Measurements from ENCODE around the gene NALCN. TPM values are rescaled to one million over a fixed set of nuclear protein-coding genes. Genes with fewer than 3 reads are reported as not detected.

NALCN gene
- 1.1 TPM for polyA plus RNA-seq (2013, experiment 1 of 2)
- polyA plus RNA-seq (2013, experiment 2 of 2) = 1.2 TPM

- peak within 1 kb of the TSS; percentile 100 for H3K4me2 ChIP-seq (ENCODE audit: low read length, poor library complexity, severe bottlenecking)
- no peaks in the 10 kb centered on the region for H3K27me3 ChIP-seq (ENCODE audit: control insufficient read depth in 1 of 2, insufficient read depth in 1 of 2, low read length in 2 of 2)
- no peak within 1 kb of the TSS for H2AK5ac ChIP-seq (ENCODE audit: low read length, severe bottlenecking)
- H3K79me1 ChIP-seq (replicated peaks; ENCODE audit: low read length, poor library complexity, severe bottlenecking) = no peaks in the 10 kb centered on the region
- peaks cover 12% of the 10 kb centered on the region for H3K4me1 ChIP-seq (ENCODE audit: control insufficient read depth, insufficient read depth, low read depth, low read length)
- no peak within 1 kb of the TSS for H3K14ac ChIP-seq (ENCODE audit: low read length in 2 of 2)
- peak within 1 kb of the TSS in 1 of 2 experiments; percentile 9 for H3K4ac ChIP-seq (ENCODE audit: low read depth in 1 of 2, low read length in 2 of 2)
- H3K9ac ChIP-seq (ENCODE audit: low read length) = peak within 1 kb of the TSS; percentile 63
- peak within 1 kb of the TSS; percentile 90 for H4K91ac ChIP-seq (ENCODE audit: low read length)
- H2BK15ac ChIP-seq (ENCODE audit: low read depth, poor library complexity, severe bottlenecking) = peak within 1 kb of the TSS; percentile 16
- peak within 1 kb of the TSS; percentile 59 for H2AFZ ChIP-seq (ENCODE audit: low read depth, low read length)
- H2BK5ac ChIP-seq (ENCODE audit: low read depth, low read length, poor library complexity, severe bottlenecking) = no peak within 1 kb of the TSS
- H4K8ac ChIP-seq (ENCODE audit: low read length) = peak within 1 kb of the TSS; percentile 41
- H2BK120ac ChIP-seq (ENCODE audit: low read depth, low read length) = no peak within 1 kb of the TSS
- H3K23ac ChIP-seq (ENCODE audit: low read length in 2 of 2) = peak within 1 kb of the TSS in 1 of 2 experiments; percentile 23
- no peaks in the 10 kb centered on the region for H3K9me3 ChIP-seq (ENCODE audit: control insufficient read depth, low read length)
- DNase-seq = peak; percentile 30
- H3K18ac ChIP-seq (ENCODE audit: low read depth in 1 of 2, low read length in 2 of 2) = peak within 1 kb of the TSS; percentile 79 to 89
- no peak within 1 kb of the TSS for H3K27ac ChIP-seq (ENCODE audit: low read length, poor library complexity, severe bottlenecking)
- H2BK12ac ChIP-seq (ENCODE audit: low read length in 2 of 2) = peak within 1 kb of the TSS in 1 of 2 experiments; percentile 78
- no peaks in the 10 kb centered on the region for H3K36me3 ChIP-seq (ENCODE audit: control insufficient read depth in 1 of 2, insufficient read depth in 2 of 2, low read depth in 1 of 2, low read length in 2 of 2)
- H3K4me3 ChIP-seq (ENCODE audit: insufficient read depth in 1 of 2, low read depth in 1 of 2, low read length in 2 of 2) = peak within 1 kb of the TSS; percentile 73 to 82
- WGBS = 5% methylated on average over 53 of the region's 85 CpGs
Measured at GRCh38 chr13:101416181-101417042, at the start of gene NALCN. NALCN (minus strand) TSS chr13:101416508; CDS start chr13:101399126, 17,382 bp downstream.

- Histone ChIP-seq H2BK15ac (ENCODE audit: low read depth, poor library complexity, severe bottlenecking) (no peak overlapping the region), H2BK5ac (ENCODE audit: low read depth, low read length, poor library complexity, severe bottlenecking) (no peak overlapping the region), H3K36me3 (ENCODE audit: control insufficient read depth in 1 of 2, insufficient read depth in 2 of 2, low read depth in 1 of 2, low read length in 2 of 2) (peaks cover 0 to 1% of the 10 kb centered on the region in 2 experiments), H2AFZ (ENCODE audit: low read depth, low read length) (no peak overlapping the region), H3K79me1 (replicated peaks; ENCODE audit: low read length, poor library complexity, severe bottlenecking) (no peaks in the 10 kb centered on the region), H3K27me3 (ENCODE audit: control insufficient read depth in 1 of 2, insufficient read depth in 1 of 2, low read length in 2 of 2) (no peaks in the 10 kb centered on the region), H3K23ac (ENCODE audit: low read length in 2 of 2) (no peak overlapping the region), H3K4ac (ENCODE audit: low read depth in 1 of 2, low read length in 2 of 2) (no peak overlapping the region), H2BK12ac (ENCODE audit: low read length in 2 of 2) (no peak overlapping the region), H3K4me3 (ENCODE audit: insufficient read depth in 1 of 2, low read depth in 1 of 2, low read length in 2 of 2) (peak overlapping the region in 1 of 2 experiments; percentile 13), H3K4me2 (ENCODE audit: low read length, poor library complexity, severe bottlenecking) (no peak overlapping the region), H3K4me1 (ENCODE audit: control insufficient read depth, insufficient read depth, low read depth, low read length) (no peaks in the 10 kb centered on the region), H2BK120ac (ENCODE audit: low read depth, low read length) (no peak overlapping the region), H3K9me3 (ENCODE audit: control insufficient read depth, low read length) (no peaks in the 10 kb centered on the region), H4K8ac (ENCODE audit: low read length) (no peak overlapping the region), H3K27ac (ENCODE audit: low read length, poor library complexity, severe bottlenecking) (no peak overlapping the region), H3K14ac (ENCODE audit: low read length in 2 of 2) (no peak overlapping the region), H2AK5ac (ENCODE audit: low read length, severe bottlenecking) (no peak overlapping the region), H4K91ac (ENCODE audit: low read length) (no peak overlapping the region), H3K18ac (ENCODE audit: low read depth in 1 of 2, low read length in 2 of 2) (no peak overlapping the region), H3K9ac (ENCODE audit: low read length) (no peak overlapping the region)
- 62% methylated on average over 3 of the region's 3 CpGs for WGBS
- DNase-seq = no peak
Measured at GRCh38 chr13:101465877-101466276, 49.6 kb upstream of the NALCN start.

GRCh38 chr13:101457176-101457575, 40.9 kb upstream of the NALCN start:
- H3K23ac ChIP-seq (ENCODE audit: low read length in 2 of 2) = no peak overlapping the region
- H3K4me1 ChIP-seq (ENCODE audit: control insufficient read depth, insufficient read depth, low read depth, low read length) = peaks cover 14% of the 10 kb centered on the region
- H2AK5ac ChIP-seq (ENCODE audit: low read length, severe bottlenecking) = no peak overlapping the region
- H3K14ac ChIP-seq (ENCODE audit: low read length in 2 of 2) = no peak overlapping the region
- no peak overlapping the region for H4K91ac ChIP-seq (ENCODE audit: low read length)
- no peaks in the 10 kb centered on the region for H3K79me1 ChIP-seq (replicated peaks; ENCODE audit: low read length, poor library complexity, severe bottlenecking)
- no peak overlapping the region for H3K9ac ChIP-seq (ENCODE audit: low read length)
- no peak overlapping the region for H2BK12ac ChIP-seq (ENCODE audit: low read length in 2 of 2)
- no peaks in the 10 kb centered on the region for H3K9me3 ChIP-seq (ENCODE audit: control insufficient read depth, low read length)
- no peak overlapping the region for H3K4me2 ChIP-seq (ENCODE audit: low read length, poor library complexity, severe bottlenecking)
- H3K4me3 ChIP-seq (ENCODE audit: insufficient read depth in 1 of 2, low read depth in 1 of 2, low read length in 2 of 2) = peak overlapping the region in 1 of 2 experiments; percentile 40
- H2BK120ac ChIP-seq (ENCODE audit: low read depth, low read length) = no peak overlapping the region
- no peak overlapping the region for H2BK15ac ChIP-seq (ENCODE audit: low read depth, poor library complexity, severe bottlenecking)
- H2AFZ ChIP-seq (ENCODE audit: low read depth, low read length) = no peak overlapping the region
- H4K8ac ChIP-seq (ENCODE audit: low read length) = no peak overlapping the region
- H3K27me3 ChIP-seq (ENCODE audit: control insufficient read depth in 1 of 2, insufficient read depth in 1 of 2, low read length in 2 of 2) = no peaks in the 10 kb centered on the region
- H3K36me3 ChIP-seq (ENCODE audit: control insufficient read depth in 1 of 2, insufficient read depth in 2 of 2, low read depth in 1 of 2, low read length in 2 of 2) = peaks cover 0 to 12% of the 10 kb centered on the region in 2 experiments
- no peak overlapping the region for H2BK5ac ChIP-seq (ENCODE audit: low read depth, low read length, poor library complexity, severe bottlenecking)
- peak overlapping the region in 1 of 2 experiments; percentile 5 for H3K18ac ChIP-seq (ENCODE audit: low read depth in 1 of 2, low read length in 2 of 2)
- DNase-seq = no peak
- WGBS = no CpG with 5 or more reads among the region's 2 CpGs
- H3K27ac ChIP-seq (ENCODE audit: low read length, poor library complexity, severe bottlenecking) = no peak overlapping the region
- no peak overlapping the region for H3K4ac ChIP-seq (ENCODE audit: low read depth in 1 of 2, low read length in 2 of 2)

GRCh38 chr13:101455863-101456262, 39.6 kb upstream of the NALCN start:
- whole genome bisulfite sequencing = 0% methylated on average over 1 of the region's 3 CpGs
- Histone ChIP-seq H3K79me1 (replicated peaks; ENCODE audit: low read length, poor library complexity, severe bottlenecking) (no peaks in the 10 kb centered on the region), H2BK120ac (ENCODE audit: low read depth, low read length) (no peak overlapping the region), H2AFZ (ENCODE audit: low read depth, low read length) (no peak overlapping the region), H2AK5ac (ENCODE audit: low read length, severe bottlenecking) (peak overlapping the region; percentile 68), H3K9me3 (ENCODE audit: control insufficient read depth, low read length) (no peaks in the 10 kb centered on the region), H3K18ac (ENCODE audit: low read depth in 1 of 2, low read length in 2 of 2) (peak overlapping the region in 1 of 2 experiments; percentile 79), H3K9ac (ENCODE audit: low read length) (peak overlapping the region; percentile 63), H2BK12ac (ENCODE audit: low read length in 2 of 2) (peak overlapping the region in 1 of 2 experiments; percentile 66), H4K8ac (ENCODE audit: low read length) (no peak overlapping the region), H3K14ac (ENCODE audit: low read length in 2 of 2) (no peak overlapping the region), H3K36me3 (ENCODE audit: control insufficient read depth in 1 of 2, insufficient read depth in 2 of 2, low read depth in 1 of 2, low read length in 2 of 2) (peaks cover 0 to 10% of the 10 kb centered on the region in 2 experiments), H2BK5ac (ENCODE audit: low read depth, low read length, poor library complexity, severe bottlenecking) (no peak overlapping the region), H3K23ac (ENCODE audit: low read length in 2 of 2) (no peak overlapping the region), H3K4ac (ENCODE audit: low read depth in 1 of 2, low read length in 2 of 2) (no peak overlapping the region), H3K4me3 (ENCODE audit: insufficient read depth in 1 of 2, low read depth in 1 of 2, low read length in 2 of 2) (peak overlapping the region in 1 of 2 experiments; percentile 42), H3K4me2 (ENCODE audit: low read length, poor library complexity, severe bottlenecking) (peak overlapping the region; percentile 40), H2BK15ac (ENCODE audit: low read depth, poor library complexity, severe bottlenecking) (no peak overlapping the region), H3K27me3 (ENCODE audit: control insufficient read depth in 1 of 2, insufficient read depth in 1 of 2, low read length in 2 of 2) (no peaks in the 10 kb centered on the region), H3K27ac (ENCODE audit: low read length, poor library complexity, severe bottlenecking) (peak overlapping the region; percentile 87), H4K91ac (ENCODE audit: low read length) (no peak overlapping the region), H3K4me1 (ENCODE audit: control insufficient read depth, insufficient read depth, low read depth, low read length) (peaks cover 15% of the 10 kb centered on the region)
- DNase-seq = peak; percentile 88

Measured in mesenchymal stem cell (in vitro differentiated cells and primary cell).